Neural cell (in vitro differentiated cells): Measurements from ENCODE around the gene ACSM6. TPM values are rescaled to one million over a fixed set of nuclear protein-coding genes. Genes with fewer than 3 reads are reported as not detected.
A peak's percentile ranks its signal among the peaks of the same experiment; 100 is the strongest.

ENCODE experiments used
- H2AFZ ChIP-seq: fragments of 200-600, 300-800 bp; sonication (generic), shearing (Covaris generic); 2 replicates; pipeline ENCODE4 v1.6.0; 2014; ENCODE audit warnings: low read depth, mild to moderate bottlenecking, antibody characterized with exemption, low read length, moderate library complexity
- H3F3A ChIP-seq: fragments of 200-600 bp; shearing (Covaris generic); 2 replicates; pipeline ENCODE4 v1.6.1; 2016; ENCODE audit warnings: mild to moderate bottlenecking, moderate library complexity, mixed read lengths, antibody characterized with exemption, low read length; ENCODE audit not compliant: insufficient read depth, poor library complexity, severe bottlenecking
- H3K27ac ChIP-seq: fragments of 200-600, 300-800 bp; sonication (generic), shearing (Covaris generic); 2 replicates; pipeline ENCODE4 v1.5.1; 2014; ENCODE audit warnings: mild to moderate bottlenecking, low read length, moderate library complexity
- H3K27me3 ChIP-seq: fragments of 300-800, 200-600 bp; sonication (generic), shearing (Covaris generic); 2 replicates; pipeline ENCODE4 v1.6.0; 2014; ENCODE audit warnings: mild to moderate bottlenecking, low read depth, low read length, moderate library complexity; ENCODE audit not compliant: insufficient read depth
- H3K36me3 ChIP-seq: fragments of 300-800, 200-600 bp; sonication (generic), shearing (Covaris generic); 2 replicates; pipeline ENCODE4 v1.5.1; 2014; ENCODE audit warnings: mild to moderate bottlenecking, antibody characterized with exemption, low read length, moderate library complexity; ENCODE audit not compliant: insufficient read depth
- H3K4me2 ChIP-seq: fragments of 300-800, 200-600 bp; sonication (generic), shearing (Covaris generic); 2 replicates; pipeline ENCODE4 v1.6.0; 2014; ENCODE audit warnings: mild to moderate bottlenecking, low read length
- H3K4me3 ChIP-seq: fragments of 300-800, 200-600 bp; sonication (generic), shearing (Covaris generic); 2 replicates; pipeline ENCODE4 v1.5.1; 2014; ENCODE audit warnings: mild to moderate bottlenecking, low read length, moderate library complexity
- H3K79me2 ChIP-seq: fragments of 200-600 bp; shearing (Covaris generic); replicated peaks from 2 replicates; pipeline ENCODE4 v1.6.0; 2014; ENCODE audit warnings: mild to moderate bottlenecking, low read length, moderate library complexity; ENCODE audit not compliant: insufficient read depth
- H3K9ac ChIP-seq: fragments of 300-800, 200-600 bp; sonication (generic), shearing (Covaris generic); 2 replicates; pipeline ENCODE4 v1.6.1; 2016; ENCODE audit warnings: mild to moderate bottlenecking, low read length, mixed read lengths
- H3K9me2 ChIP-seq: fragments of 200-600 bp; shearing (Covaris generic); 2 replicates; pipeline ENCODE4 v1.6.1; 2016; ENCODE audit warnings: mild to moderate bottlenecking, low read length, mixed read lengths; ENCODE audit not compliant: insufficient read depth
- H3K9me3 ChIP-seq: fragments of 200-600, 300-800 bp; sonication (generic), shearing (Covaris generic); 2 replicates; pipeline ENCODE4 v1.6.1; 2016; ENCODE audit warnings: mild to moderate bottlenecking, mixed run types, low read length, moderate library complexity, mixed read lengths
- H4K20me1 ChIP-seq: fragments of 200-600 bp; shearing (Covaris generic); 2 replicates; pipeline ENCODE4 v1.6.1; 2016; ENCODE audit warnings: mild to moderate bottlenecking, mixed run types; ENCODE audit not compliant: insufficient read depth
- CTCF ChIP-seq: fragments of 450-650 bp; IDR thresholded peaks from 2 replicates; pipeline ENCODE4 v1.5.1; 2014; ENCODE audit warnings: antibody characterized with exemption, mild to moderate bottlenecking, moderate library complexity; ENCODE audit not compliant: poor library complexity, severe bottlenecking
- EP300 ChIP-seq: fragments of 450-650 bp; conservative IDR thresholded peaks from 2 replicates; pipeline ENCODE4 v1.6.1; 2014; ENCODE audit warnings: antibody characterized with exemption, mild to moderate bottlenecking, moderate library complexity; ENCODE audit not compliant: poor library complexity, severe bottlenecking
- EZH2 ChIP-seq: fragments of 200-600, 300-800 bp; shearing (Covaris generic), sonication (generic); IDR thresholded peaks from 2 replicates; pipeline ENCODE4 v1.6.1; 2014; ENCODE audit warnings: antibody characterized with exemption, low read length, borderline replicate concordance, mild to moderate bottlenecking; ENCODE audit not compliant: insufficient read depth, poor library complexity, severe bottlenecking
- MXI1 ChIP-seq: fragments of 450-650 bp; conservative IDR thresholded peaks from 2 replicates; pipeline ENCODE4 v1.6.1; 2014; ENCODE audit warnings: antibody characterized with exemption, mild to moderate bottlenecking; ENCODE audit not compliant: poor library complexity, severe bottlenecking
- POLR2AphosphoS5 ChIP-seq: IDR thresholded peaks from 2 replicates; pipeline ENCODE4 v1.6.1; 2012
- RAD21 ChIP-seq: fragments of 450-650 bp; conservative IDR thresholded peaks from 2 replicates; pipeline ENCODE4 v1.6.1; 2014; ENCODE audit warnings: antibody characterized with exemption, mild to moderate bottlenecking, moderate library complexity
- REST ChIP-seq: IDR thresholded peaks from 2 replicates; pipeline ENCODE4 v1.6.1; 2012; ENCODE audit warnings: borderline replicate concordance
- SMC3 ChIP-seq: fragments of 450-650 bp; conservative IDR thresholded peaks from 2 replicates; pipeline ENCODE4 v1.6.1; 2014; ENCODE audit warnings: antibody characterized with exemption, mild to moderate bottlenecking, moderate library complexity; ENCODE audit not compliant: poor library complexity
- TAF1 ChIP-seq: IDR thresholded peaks from 2 replicates; pipeline ENCODE4 v1.6.1; 2012; ENCODE audit warnings: low read depth
- polyA plus RNA-seq: library from polyadenylated mRNA; depleted of rRNA; stranded (reverse); fragments of >200 nt; gene quantifications from 2 replicates; pipeline ENCODE4 v1.2.3, GENCODE V29; 2014

The ACSM6 gene
- polyA plus RNA-seq, 1 donor from 2014 or later: not detected

DNA sequence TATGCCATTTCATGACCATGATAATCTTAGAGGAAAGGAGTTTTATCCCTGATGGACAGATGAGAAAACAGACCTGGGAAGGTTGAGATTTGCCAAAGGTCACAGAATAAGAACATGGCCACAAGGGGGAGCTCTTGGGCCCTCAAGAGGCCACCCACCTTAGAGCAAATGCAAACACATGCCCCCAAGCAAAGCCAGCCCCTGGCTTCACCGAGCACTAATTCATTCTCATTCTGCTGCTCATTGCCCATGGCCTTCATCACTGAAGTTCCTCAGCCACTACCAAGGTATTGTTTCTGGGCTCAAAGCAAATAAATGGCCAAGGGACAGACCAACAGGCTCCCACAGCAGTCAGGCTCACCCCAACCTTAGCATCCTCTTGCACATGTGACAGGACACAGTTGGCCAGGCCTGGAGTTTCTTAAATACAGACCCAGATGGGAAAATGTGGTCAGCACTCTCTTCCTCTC lies 52.6 kb downstream of the ACSM6 start:
- Histone ChIP-seq H3K9me3 (no peaks in the 10 kb centered on the region), H3K4me3 (no peak overlapping the region), H2AFZ (no peak overlapping the region), H3F3A (no peaks in the 10 kb centered on the region), H3K4me2 (no peak overlapping the region), H3K9ac (no peak overlapping the region), H3K36me3 (no peaks in the 10 kb centered on the region), H3K79me2 (no peaks in the 10 kb centered on the region), H4K20me1 (no peaks in the 10 kb centered on the region), H3K9me2 (no peaks in the 10 kb centered on the region), H3K27ac (no peak overlapping the region), H3K27me3 (no peaks in the 10 kb centered on the region)
- TF ChIP-seq RAD21: peak; percentile 25
- peak; percentile 43 for TF ChIP-seq CTCF
- peak; percentile 44 for TF ChIP-seq SMC3
- TF ChIP-seq POLR2AphosphoS5: no peak
- no peak for TF ChIP-seq EZH2

DNA sequence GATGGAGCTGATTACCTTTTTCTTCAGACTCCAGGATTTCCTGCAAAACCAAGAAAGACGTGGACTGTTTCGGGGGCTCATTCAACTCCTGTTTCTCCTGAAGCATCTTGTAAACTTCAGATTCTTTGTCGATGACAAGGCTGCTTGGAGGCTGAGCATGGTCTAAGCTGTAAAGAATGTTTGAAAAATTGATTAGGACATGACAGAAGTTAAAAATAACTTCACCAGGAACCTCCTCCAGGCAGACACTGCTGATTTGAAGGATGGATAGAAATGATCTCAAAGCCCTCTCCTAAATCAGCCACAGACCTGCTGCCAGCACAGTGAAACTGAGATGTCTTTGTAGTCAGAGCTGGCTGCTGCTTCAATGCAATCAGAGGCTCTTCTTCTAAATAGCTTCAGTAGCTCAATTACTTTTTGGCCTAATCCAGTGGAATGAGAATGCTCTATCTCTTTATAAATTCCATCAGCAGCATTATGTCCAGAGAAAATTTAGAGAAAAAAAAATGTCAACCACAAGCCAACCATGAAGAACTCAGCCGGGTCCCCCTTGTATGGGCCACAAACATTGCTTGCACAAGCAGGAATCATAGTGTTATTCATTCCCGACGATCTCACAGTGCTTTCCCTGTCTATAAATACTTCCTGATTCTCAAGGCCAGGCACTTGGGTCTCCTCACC lies 53.3 kb downstream of the ACSM6 start:
- no peaks in the 10 kb centered on the region for H3K9me2 ChIP-seq
- no peaks in the 10 kb centered on the region for H3K27me3 ChIP-seq
- H3K4me2 ChIP-seq: no peak overlapping the region
- no peak overlapping the region for H3K4me3 ChIP-seq
- H3K9ac ChIP-seq: no peak overlapping the region
- no peaks in the 10 kb centered on the region for H3K79me2 ChIP-seq
- TF ChIP-seq TAF1 (no peak), REST (no peak), RAD21 (no peak), MXI1 (no peak), EZH2 (no peak), EP300 (no peak), POLR2AphosphoS5 (no peak), CTCF (no peak), SMC3 (no peak)
- H3K9me3 ChIP-seq: no peaks in the 10 kb centered on the region
- no peaks in the 10 kb centered on the region for H3F3A ChIP-seq
- no peak overlapping the region for H2AFZ ChIP-seq
- no peaks in the 10 kb centered on the region for H3K36me3 ChIP-seq
- no peak overlapping the region for H3K27ac ChIP-seq
- no peaks in the 10 kb centered on the region for H4K20me1 ChIP-seq
